GM23338 (cell line): ENCODE data around the gene SZRD1. TPM values are rescaled to one million over a fixed set of nuclear protein-coding genes. Genes with fewer than 3 reads are reported as not detected.

ENCODE experiments used
- ATAC-seq: fragments of 200-7000 bp; cut with Tn5 transposase; 3 replicates; pipeline ENCODE4 v1.9.1; 2020
- DNase-seq: peaks from one replicate; pipeline ENCODE4 v3.0.0-alpha.2; 2015; ENCODE audit warnings: low spot score
- H2AFZ ChIP-seq: fragments of 200-600 bp; sonication (generic); 2 replicates; pipeline ENCODE4 v1.8.0; 2016; ENCODE audit warnings: antibody characterized with exemption, mild to moderate bottlenecking, moderate library complexity
- H3F3A ChIP-seq: fragments of 200-600 bp; sonication (generic); replicated peaks from 2 replicates; pipeline ENCODE4 v1.8.0; 2017; ENCODE audit warnings: antibody characterized with exemption, mixed run types, low read depth
- H3K27ac ChIP-seq: fragments of 200-600 bp; sonication (generic); 2 replicates; pipeline ENCODE4 v1.6.1; 2016; ENCODE audit warnings: low read depth
- H3K27me3 ChIP-seq: fragments of 200-600 bp; sonication (generic); 2 replicates; pipeline ENCODE4 v1.8.0; 2016; ENCODE audit warnings: mild to moderate bottlenecking, mixed run types, moderate library complexity; ENCODE audit not compliant: insufficient read depth
- H3K36me3 ChIP-seq: fragments of 200-600 bp; sonication (generic); 2 replicates; pipeline ENCODE4 v1.8.0; 2016; ENCODE audit warnings: mild to moderate bottlenecking; ENCODE audit not compliant: insufficient read depth
- H3K4me1 ChIP-seq: fragments of 200-600 bp; sonication (generic); 2 replicates; pipeline ENCODE4 v1.8.0; 2016; ENCODE audit warnings: mild to moderate bottlenecking, moderate library complexity; ENCODE audit not compliant: insufficient read depth
- H3K4me2 ChIP-seq: fragments of 200-600 bp; sonication (generic); 2 replicates; pipeline ENCODE4 v1.7.1; 2017; ENCODE audit warnings: mixed run types
- H3K4me3 ChIP-seq: fragments of 200-600 bp; sonication (generic); 2 replicates; pipeline ENCODE4 v1.6.1; 2016; ENCODE audit warnings: mixed run types
- H3K79me2 ChIP-seq: fragments of 200-600 bp; sonication (generic); replicated peaks from 2 replicates; pipeline ENCODE4 v1.8.0; 2017; ENCODE audit warnings: mild to moderate bottlenecking; ENCODE audit not compliant: insufficient read depth
- H3K9me2 ChIP-seq: fragments of 200-600 bp; sonication (generic); 2 replicates; pipeline ENCODE4 v1.8.0; 2017; ENCODE audit not compliant: insufficient read depth
- H4K20me1 ChIP-seq: fragments of 200-600 bp; sonication (generic); replicated peaks from 2 replicates; pipeline ENCODE4 v1.8.0; 2017; ENCODE audit warnings: mild to moderate bottlenecking; ENCODE audit not compliant: insufficient read depth
- H3K27ac Mint-ChIP-seq: 2 replicates; pipeline ENCODE4 v1.8.0; 2020; ENCODE audit warnings: inconsistent platforms, mild to moderate bottlenecking, moderate library complexity, mixed read lengths
- H3K27me3 Mint-ChIP-seq: 3 replicates; pipeline ENCODE4 v1.8.0; 2022; ENCODE audit warnings: low read depth, mild to moderate bottlenecking, moderate library complexity, mixed read lengths, inconsistent platforms; ENCODE audit not compliant: insufficient read depth, poor library complexity
- H3K36me3 Mint-ChIP-seq: 3 replicates; pipeline ENCODE4 v1.8.0; 2021; ENCODE audit warnings: low read depth, mild to moderate bottlenecking, inconsistent platforms, moderate library complexity, mixed read lengths
- H3K4me1 Mint-ChIP-seq: 3 replicates; pipeline ENCODE4 v1.8.0; 2020; ENCODE audit warnings: mild to moderate bottlenecking, inconsistent platforms, mixed read lengths
- H3K4me3 Mint-ChIP-seq: 3 replicates; pipeline ENCODE4 v1.8.0; 2021; ENCODE audit warnings: moderate library complexity, mild to moderate bottlenecking, inconsistent platforms, mixed read lengths
- H3K9me3 Mint-ChIP-seq: 3 replicates; pipeline ENCODE4 v1.8.0; 2020; ENCODE audit warnings: moderate library complexity, mild to moderate bottlenecking, inconsistent platforms, mixed read lengths
- CTCF ChIP-seq, 2 experiments: fragments of 200-600 bp in 1 of 2; sonication (generic) in 1 of 2; conservative IDR thresholded peaks; 2 replicates each; pipeline versions ENCODE4 v1.5.1 to v1.6.1; 2016 to 2017; ENCODE audit warnings: antibody characterized with exemption in 2 of 2, low read depth in 2 of 2, mild to moderate bottlenecking in 2 of 2, moderate library complexity in 1 of 2
- EZH2phosphoT487 ChIP-seq: fragments of 200-600 bp; sonication (generic); IDR thresholded peaks from one replicate; pipeline ENCODE4 v1.8.1; 2018; ENCODE audit warnings: antibody characterized with exemption; ENCODE audit not compliant: unreplicated experiment
- NANOG ChIP-seq: IDR thresholded peaks from 2 replicates; pipeline ENCODE4 v1.6.1; 2016; ENCODE audit warnings: antibody characterized with exemption, borderline replicate concordance
- POLR2AphosphoS5 ChIP-seq: IDR thresholded peaks from 2 replicates; pipeline ENCODE4 v1.6.1; 2016; ENCODE audit warnings: antibody characterized with exemption, low read depth
- REST ChIP-seq: IDR thresholded peaks from one replicate; pipeline ENCODE4 v1.6.1; 2018; ENCODE audit warnings: antibody characterized with exemption; ENCODE audit not compliant: unreplicated experiment
- ZNF114 ChIP-seq: fragments of 250-450 bp; sonication (Bioruptor Pico); IDR thresholded peaks from 2 replicates; pipeline ENCODE4 v1.5.0; 2020; ENCODE audit warnings: mild to moderate bottlenecking, moderate library complexity
- ZNF331 ChIP-seq: fragments of 250-450 bp; sonication (Bioruptor Pico); IDR thresholded peaks from 2 replicates; pipeline ENCODE4 v1.5.0; 2020; ENCODE audit warnings: low read depth, mild to moderate bottlenecking, moderate library complexity
- ZNF462 ChIP-seq: fragments of 250-450 bp; sonication (Bioruptor Pico); IDR thresholded peaks from 2 replicates; pipeline ENCODE4 v1.5.0; 2020; ENCODE audit warnings: mild to moderate bottlenecking, moderate library complexity
- polyA plus RNA-seq: library from polyadenylated mRNA; unstranded; fragments of >200 nt; fragmentation: Nextera tagmentation; extraction: Ambion mirVana; gene quantifications from 2 replicates; pipeline ENCODE4 v1.2.1, GENCODE V29; 2016
- total RNA-seq: library from RNA; depleted of rRNA; stranded (reverse); fragments of >200 nt; shearing (Covaris generic); gene quantifications from 2 replicates; pipeline ENCODE4 v1.2.3, GENCODE V29; 2014

The SZRD1 gene
- total and polyA plus RNA-seq, 2 experiments from 2014 or later, result 32.5 to 70.9 TPM

GRCh38 chr1:16394977-16395376 is 27.9 kb downstream of the SZRD1 start (continued):
- TF ChIP-seq EZH2phosphoT487 (no peak), NANOG (no peak), REST (no peak)

GRCh38 chr1:16396591-16396990 is 29.5 kb downstream of the SZRD1 start:
- Histone ChIP-seq H3K4me2 (no peak overlapping the region), H3K27me3 (no peaks in the 10 kb centered on the region), H3K27ac (no peak overlapping the region), H4K20me1 (peaks cover 31% of the 10 kb centered on the region), H3F3A (no peaks in the 10 kb centered on the region), H3K4me3 (no peak overlapping the region), H2AFZ (no peak overlapping the region), H3K36me3 (peaks cover 7% of the 10 kb centered on the region), H3K9me2 (no peaks in the 10 kb centered on the region), H3K79me2 (peaks cover 26% of the 10 kb centered on the region), H3K4me1 (peaks cover 23% of the 10 kb centered on the region)
- no peak for TF ChIP-seq ZNF114
- TF ChIP-seq CTCF (conservative IDR thresholded peaks at IDR 0.05; ENCODE audit: low read depth in 2 of 2), result no peak
- TF ChIP-seq ZNF331 (CRISPR knock-in tag), result no peak
- 0 out of 2 replicates have a peak, but pooled peaks have one; percentile 23 for TF ChIP-seq POLR2AphosphoS5
- Mint-ChIP-seq H3K4me3 (no peak overlapping the region), H3K27me3 (peaks cover 11% of the 10 kb centered on the region), H3K27ac (peak overlapping the region; percentile 90), H3K36me3 (peaks cover 47% of the 10 kb centered on the region), H3K9me3 (no peaks in the 10 kb centered on the region), H3K4me1 (peaks cover 38% of the 10 kb centered on the region)
- no peak for ATAC-seq
- no peak for DNase-seq

- Histone ChIP-seq H3K27me3 (no peaks in the 10 kb centered on the region), H3F3A (no peaks in the 10 kb centered on the region), H3K36me3 (peaks cover 7% of the 10 kb centered on the region), H3K79me2 (peaks cover 21% of the 10 kb centered on the region), H4K20me1 (peaks cover 26% of the 10 kb centered on the region), H3K27ac (no peak overlapping the region), H3K9me2 (no peaks in the 10 kb centered on the region), H3K4me1 (peaks cover 18% of the 10 kb centered on the region), H3K4me3 (no peak overlapping the region), H3K4me2 (no peak overlapping the region), H2AFZ (no peak overlapping the region)
- H3K27ac Mint-ChIP-seq, result peak overlapping the region; percentile 90; the same call in 1 of the 2 replicates
- H3K4me3 Mint-ChIP-seq, result no peak overlapping the region
- peaks cover 10% of the 10 kb centered on the region for H3K27me3 Mint-ChIP-seq
- no peak for ATAC-seq
- H3K9me3 Mint-ChIP-seq, result no peaks in the 10 kb centered on the region
- H3K36me3 Mint-ChIP-seq, result peaks cover 47% of the 10 kb centered on the region
- peaks cover 33% of the 10 kb centered on the region for H3K4me1 Mint-ChIP-seq
- DNase-seq, result no peak
- TF ChIP-seq ZNF462 (CRISPR knock-in tag), result no peak
Observed at GRCh38 chr1:16397120-16397519, 30.1 kb downstream of the SZRD1 start.
